Putamen (tissue), 1 donor: Measurements from ENCODE around the gene SPRY2.
A peak's percentile ranks its signal among the peaks of the same experiment; 100 is the strongest.
"Not testable (repeated sequence)": the region's sequence is repeated elsewhere in the genome, so short reads cannot be mapped to it uniquely, and the experiment has no call there.

Experiments used
- DNase-seq: peaks from one replicate; pipeline ENCODE4 v3.0.0-alpha.2; 2016; ENCODE audit warnings: low spot score

Gene SPRY2

GRCh38 chr13:80341101-80341755, at the start of gene SPRY2:
Gene SPRY2 (minus strand): TSS chr13:80341126. CDS start chr13:80337705, 3,421 bp downstream.
- DNase-seq = peak; percentile 96

- DNase-seq = no peak
Measured at GRCh38 chr13:80390338-80390737, 49.4 kb upstream of the SPRY2 start.

GRCh38 chr13:80389073-80390038, 48.4 kb upstream of the SPRY2 start:
- no peak for DNase-seq

- no peak for DNase-seq
Measured at GRCh38 chr13:80388506-80388905, 47.6 kb upstream of the SPRY2 start.

GRCh38 chr13:80386592-80386991, 45.7 kb upstream of the SPRY2 start:
- no peak for DNase-seq

- DNase-seq = no peak
Measured at GRCh38 chr13:80386002-80386401, 45.1 kb upstream of the SPRY2 start.

- DNase-seq = no peak
Measured at GRCh38 chr13:80382576-80382975, 41.6 kb upstream of the SPRY2 start.

- no peak for DNase-seq
Measured at GRCh38 chr13:80379245-80379644, 38.3 kb upstream of the SPRY2 start.

GRCh38 chr13:80376554-80376953, 35.6 kb upstream of the SPRY2 start:
- DNase-seq = no peak

- DNase-seq = no peak
Measured at GRCh38 chr13:80374901-80375300, 34.0 kb upstream of the SPRY2 start.

GRCh38 chr13:80374444-80374843, 33.5 kb upstream of the SPRY2 start:
- DNase-seq = no peak

GRCh38 chr13:80371840-80372509, 31.0 kb upstream of the SPRY2 start:
- DNase-seq = no peak

GRCh38 chr13:80367473-80367872, 26.5 kb upstream of the SPRY2 start:
- no peak for DNase-seq

- peak; percentile 22 for DNase-seq
Measured at GRCh38 chr13:80363890-80364503, 23.1 kb upstream of the SPRY2 start.

GRCh38 chr13:80362481-80362880, 21.6 kb upstream of the SPRY2 start:
- no peak for DNase-seq

- peak; percentile 48 for DNase-seq
Measured at GRCh38 chr13:80361883-80362327, 21.0 kb upstream of the SPRY2 start.

GRCh38 chr13:80361298-80361697, 20.4 kb upstream of the SPRY2 start:
- no peak for DNase-seq

- no peak for DNase-seq
Measured at GRCh38 chr13:80360453-80360800, 19.5 kb upstream of the SPRY2 start.

GRCh38 chr13:80359778-80360452, 19.0 kb upstream of the SPRY2 start:
- DNase-seq = no peak

GRCh38 chr13:80359414-80359777, 18.5 kb upstream of the SPRY2 start:
- no peak for DNase-seq

GRCh38 chr13:80355496-80356094, 14.7 kb upstream of the SPRY2 start:
- DNase-seq = not testable (repeated sequence)
